ENCODE measurements around the gene PRKACA.

- TF ChIP-seq EZH2 (IDR thresholded peaks at IDR 0.05; ENCODE audit: low read length, missing control alignments) = no peak
- no peak for TF ChIP-seq CTCF (conservative IDR thresholded peaks at IDR 0.05 in 1 of 2, IDR thresholded peaks at IDR 0.05 in 1 of 2; ENCODE audit: low read depth in 1 of 2, low read length in 2 of 2)
Measured at GRCh38 chr19:14062558-14062855, 55.1 kb downstream of the PRKACA start.

Data from fibroblast of lung (primary cell).